Fibroblast of the aortic adventitia (primary cell): ENCODE data around the gene SVEP1. TPM values are rescaled to one million over a fixed set of nuclear protein-coding genes. Genes with fewer than 3 reads are reported as not detected.
A peak's percentile ranks its signal among the peaks of the same experiment; 100 is the strongest.

ENCODE experiments used
- DNase-seq: peaks from one replicate; pipeline ENCODE4 v3.0.0-alpha.2; 2010; ENCODE audit warnings: low read depth
- H3K4me3 ChIP-seq: 2 replicates; pipeline ENCODE4 v1.5.1; 2011; ENCODE audit warnings: low read depth, mild to moderate bottlenecking, control low read depth, low read length, moderate library complexity
- total RNA-seq: library from RNA; depleted of rRNA; stranded (reverse); fragments of >200 nt; gene quantifications from 2 replicates; pipeline ENCODE4 v1.2.3, GENCODE V29; 2012; ENCODE audit warnings: low replicate concordance
- TF ChIP-seq, protein P1 (sequence below): IDR thresholded peaks from 2 replicates; pipeline ENCODE4 v1.5.1; 2011; ENCODE audit warnings: mild to moderate bottlenecking, low read length, control low read depth, inconsistent platforms; ENCODE audit not compliant: insufficient read depth

The SVEP1 gene
- total RNA-seq, 1 donor = 50.2 TPM

DNA sequence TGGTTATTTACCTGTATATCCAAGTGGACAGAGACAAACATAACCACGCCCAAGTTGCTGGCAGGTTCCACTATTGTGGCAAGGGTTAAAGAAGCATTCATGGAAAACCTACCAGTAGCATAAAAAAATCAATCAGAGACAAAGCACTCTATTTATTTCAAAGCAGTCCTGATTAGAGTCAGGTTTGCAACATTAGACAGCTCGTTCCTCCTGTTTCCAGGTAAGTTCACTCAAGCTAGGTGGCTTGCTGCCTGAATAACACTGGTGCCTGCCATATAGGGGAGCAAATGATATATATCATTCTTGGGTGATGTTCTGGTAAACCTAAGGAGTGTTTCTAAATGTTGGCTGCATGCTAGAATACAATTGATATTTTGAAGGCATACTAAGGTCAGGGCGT, 122.3 kb downstream of the SVEP1 start:
- H3K4me3 ChIP-seq = no peak overlapping the region
- no peak for DNase-seq
- TF ChIP-seq, protein P1, sequence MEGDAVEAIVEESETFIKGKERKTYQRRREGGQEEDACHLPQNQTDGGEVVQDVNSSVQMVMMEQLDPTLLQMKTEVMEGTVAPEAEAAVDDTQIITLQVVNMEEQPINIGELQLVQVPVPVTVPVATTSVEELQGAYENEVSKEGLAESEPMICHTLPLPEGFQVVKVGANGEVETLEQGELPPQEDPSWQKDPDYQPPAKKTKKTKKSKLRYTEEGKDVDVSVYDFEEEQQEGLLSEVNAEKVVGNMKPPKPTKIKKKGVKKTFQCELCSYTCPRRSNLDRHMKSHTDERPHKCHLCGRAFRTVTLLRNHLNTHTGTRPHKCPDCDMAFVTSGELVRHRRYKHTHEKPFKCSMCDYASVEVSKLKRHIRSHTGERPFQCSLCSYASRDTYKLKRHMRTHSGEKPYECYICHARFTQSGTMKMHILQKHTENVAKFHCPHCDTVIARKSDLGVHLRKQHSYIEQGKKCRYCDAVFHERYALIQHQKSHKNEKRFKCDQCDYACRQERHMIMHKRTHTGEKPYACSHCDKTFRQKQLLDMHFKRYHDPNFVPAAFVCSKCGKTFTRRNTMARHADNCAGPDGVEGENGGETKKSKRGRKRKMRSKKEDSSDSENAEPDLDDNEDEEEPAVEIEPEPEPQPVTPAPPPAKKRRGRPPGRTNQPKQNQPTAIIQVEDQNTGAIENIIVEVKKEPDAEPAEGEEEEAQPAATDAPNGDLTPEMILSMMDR = no peak

DNA sequence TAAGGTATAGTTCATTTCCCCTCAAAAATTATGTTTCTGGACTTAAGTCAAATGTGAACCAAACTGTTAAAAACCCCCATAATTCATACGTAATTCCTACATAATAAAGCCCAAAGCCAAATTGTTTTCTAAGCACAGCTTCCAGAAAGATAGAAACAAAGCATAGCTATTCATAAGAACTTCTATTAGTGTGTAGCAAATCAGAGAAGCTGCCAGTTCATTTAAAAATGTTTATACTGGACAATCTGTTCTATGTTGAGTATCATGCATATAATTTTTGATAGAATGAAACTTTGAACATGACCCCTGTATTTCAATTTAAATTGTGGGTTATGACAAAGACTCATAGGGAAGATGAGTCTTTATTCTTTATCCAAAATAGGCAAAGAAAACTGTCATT, 122.9 kb downstream of the SVEP1 start:
- TF ChIP-seq, protein P1 = no peak
- no peak for DNase-seq
- H3K4me3 ChIP-seq = no peak overlapping the region

DNA sequence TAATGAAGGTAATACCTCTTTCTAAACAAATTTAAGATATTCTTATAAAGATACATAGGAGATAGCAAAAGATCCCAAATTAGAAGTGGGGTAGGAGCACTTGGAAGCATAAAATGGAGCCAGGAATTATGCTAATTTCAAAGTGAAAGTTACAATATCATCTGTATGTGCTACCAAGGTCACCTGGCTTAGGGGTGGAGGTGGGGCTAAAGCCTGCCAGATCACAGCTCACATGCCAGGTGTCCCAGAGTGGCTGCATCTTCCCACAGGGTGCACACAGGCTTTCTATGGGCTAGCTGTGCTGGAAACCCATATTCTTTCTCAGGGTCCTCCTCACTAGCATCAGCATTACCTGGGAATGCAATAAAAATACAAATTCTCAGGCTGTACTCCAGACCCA, 123.7 kb downstream of the SVEP1 start:
- no peak for DNase-seq
- TF ChIP-seq, protein P1 = no peak

DNA sequence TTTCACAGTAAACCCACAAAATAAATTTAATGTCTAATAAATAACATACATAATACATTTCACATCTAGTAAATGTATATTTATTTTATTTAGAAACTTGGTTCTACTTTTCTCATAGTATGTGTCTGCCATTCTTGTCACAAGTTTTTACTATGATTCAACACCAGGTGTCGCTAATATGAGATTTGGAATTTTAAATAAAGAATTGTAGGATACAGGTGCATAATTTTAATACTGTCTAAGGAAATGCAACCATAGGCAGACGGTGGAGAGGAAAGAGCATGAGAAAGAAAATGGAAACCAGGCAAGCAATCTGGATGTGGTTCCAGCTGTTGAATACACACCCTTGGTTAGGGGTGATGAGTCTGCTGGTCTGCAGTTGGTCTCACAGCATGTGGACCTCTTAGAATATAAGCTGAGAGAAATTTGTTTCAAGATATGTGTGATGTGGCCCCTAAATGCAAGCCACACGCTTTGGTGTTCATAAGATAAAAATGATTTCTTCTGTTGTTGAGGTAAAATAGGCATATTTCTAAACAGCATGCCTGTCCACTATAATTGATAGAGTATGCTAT, 127.2 kb downstream of the SVEP1 start:
- TF ChIP-seq, protein P1 = peak; percentile 33

More for the DNA sequence above, 123.7 kb downstream of the SVEP1 start:
- H3K4me3 ChIP-seq = no peak overlapping the region

DNA sequence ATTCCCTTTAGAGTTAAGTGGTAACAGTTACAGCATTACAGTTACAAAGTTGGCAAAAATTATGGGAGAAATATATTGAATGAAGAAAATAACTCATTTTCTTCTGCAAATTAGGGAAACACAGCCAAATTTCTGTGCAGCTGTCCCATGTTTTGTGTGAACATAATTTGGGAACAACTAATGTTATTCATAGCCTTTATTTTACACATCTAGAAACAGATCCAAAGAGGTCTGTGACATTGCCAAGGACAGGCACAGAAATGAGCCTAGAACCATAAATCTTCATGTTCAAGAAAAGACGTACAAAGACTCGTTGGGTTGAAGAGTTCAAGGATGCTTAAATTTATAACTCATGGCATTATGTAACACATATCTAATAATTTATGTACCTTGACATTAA, 127.8 kb downstream of the SVEP1 start:
- no peak overlapping the region for H3K4me3 ChIP-seq
- DNase-seq = no peak
- TF ChIP-seq, protein P1 = no peak

More for the DNA sequence above, 127.2 kb downstream of the SVEP1 start:
- no peak overlapping the region for H3K4me3 ChIP-seq
- DNase-seq = peak; percentile 51

DNA sequence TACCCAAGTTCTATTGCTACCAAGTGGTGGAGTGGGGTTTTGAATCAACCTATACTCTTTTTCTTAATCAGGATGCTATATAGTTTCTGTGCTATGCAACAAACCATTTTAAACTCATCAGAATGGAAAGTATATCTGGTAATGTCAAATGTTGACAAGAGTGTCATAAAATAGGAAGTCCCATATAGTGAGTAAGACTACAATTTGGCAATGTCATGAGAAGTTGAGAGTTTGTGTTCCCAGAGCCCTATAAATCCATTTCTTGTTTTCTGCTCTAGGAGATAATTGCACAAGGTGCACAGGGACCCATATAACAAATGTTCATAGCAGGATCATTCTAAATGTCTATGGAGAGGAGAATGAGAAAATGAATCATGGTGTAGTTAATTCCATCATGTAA, 132.1 kb downstream of the SVEP1 start:
- no peak overlapping the region for H3K4me3 ChIP-seq
- TF ChIP-seq, protein P1 = no peak
- DNase-seq = no peak

DNA sequence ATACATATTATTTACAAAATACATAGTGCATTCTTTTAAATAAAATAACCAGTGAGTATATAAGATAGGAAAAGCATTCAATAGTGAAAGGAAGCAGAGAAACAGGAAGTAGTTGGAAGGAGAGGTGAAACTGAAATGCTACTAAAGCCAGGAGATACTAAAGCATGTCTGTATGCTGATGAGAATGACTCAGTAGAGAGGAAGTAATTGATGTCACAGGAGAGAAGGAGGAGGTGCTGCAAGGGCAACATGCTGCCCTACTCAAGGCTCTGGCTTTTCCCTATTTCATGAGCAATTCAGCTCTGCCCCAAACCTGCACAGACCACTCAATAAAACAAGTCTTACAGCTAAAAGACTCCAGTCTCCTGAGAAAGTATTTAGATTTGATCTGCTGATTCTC, 133.4 kb downstream of the SVEP1 start:
- TF ChIP-seq, protein P1 = no peak
- no peak for DNase-seq
- H3K4me3 ChIP-seq = no peak overlapping the region
